ENCODE results near the gene ANO4.

ANO4 gene

GRCh38 chr12:101050631-101051030, 256.1 kb downstream of the ANO4 start:
- Histone ChIP-seq H3K14ac (ENCODE audit: low read length) (no peak overlapping the region), H3K27me3 (ENCODE audit: control insufficient read depth in 3 of 3, insufficient read depth in 3 of 3, low read depth in 1 of 3, low read length in 3 of 3) (no peaks in the 10 kb centered on the region), H4K8ac (ENCODE audit: low read depth, low read length) (no peak overlapping the region), H3K36me3 (replicated peaks in 1 of 2; ENCODE audit: control insufficient read depth in 2 of 2, insufficient read depth in 2 of 2, low read length in 2 of 2) (no peaks in the 10 kb centered on the region), H3K9me3 (replicated peaks in 1 of 2; ENCODE audit: control insufficient read depth in 2 of 2, insufficient read depth in 1 of 2, low read depth in 1 of 2, low read length in 2 of 2) (no peaks in the 10 kb centered on the region), H3K27ac (replicated peaks; ENCODE audit: low read length) (no peak overlapping the region), H2BK15ac (ENCODE audit: low read length) (no peak overlapping the region), H3K18ac (ENCODE audit: low read length) (no peak overlapping the region), H2BK5ac (ENCODE audit: low read length) (no peak overlapping the region), H3K23ac (ENCODE audit: low read depth, low read length, poor library complexity) (no peak overlapping the region), H3K9ac (ENCODE audit: low read depth, low read length, poor library complexity) (no peak overlapping the region), H2AK5ac (ENCODE audit: low read depth, low read length) (no peak overlapping the region), H4K91ac (ENCODE audit: low read depth, low read length, poor library complexity) (no peak overlapping the region), H2BK12ac (ENCODE audit: low read length) (no peak overlapping the region), H2BK120ac (ENCODE audit: low read depth, low read length) (no peak overlapping the region), H3K4me3 (ENCODE audit: low read length in 2 of 2) (no peak overlapping the region), H3K4me1 (ENCODE audit: control insufficient read depth in 2 of 2, insufficient read depth in 1 of 2, low read depth in 1 of 2, low read length in 2 of 2) (no peaks in the 10 kb centered on the region), H2AFZ (ENCODE audit: low read length) (no peak overlapping the region), H3K79me1 (ENCODE audit: low read depth, low read length) (no peaks in the 10 kb centered on the region), H3K4ac (ENCODE audit: low read length) (no peak overlapping the region), H3K4me2 (ENCODE audit: insufficient read depth, low read length, poor library complexity, severe bottlenecking) (no peak overlapping the region)
- no peak for DNase-seq (ENCODE audit: low spot score)
- no CpG with 5 or more reads among the region's 1 CpG for WGBS, 2 donors (ENCODE audit: extremely low coverage in 2 of 2, insufficient read length in 2 of 2, insufficient replicate concordance in 1 of 2)

GRCh38 chr12:101051151-101051550, 256.6 kb downstream of the ANO4 start:
- Histone ChIP-seq H3K4me3 (ENCODE audit: low read length in 2 of 2) (no peak overlapping the region), H3K4me2 (ENCODE audit: insufficient read depth, low read length, poor library complexity, severe bottlenecking) (no peak overlapping the region), H2AFZ (ENCODE audit: low read length) (no peak overlapping the region), H3K14ac (ENCODE audit: low read length) (no peak overlapping the region), H2BK12ac (ENCODE audit: low read length) (no peak overlapping the region), H2BK5ac (ENCODE audit: low read length) (no peak overlapping the region), H3K18ac (ENCODE audit: low read length) (no peak overlapping the region), H3K36me3 (replicated peaks in 1 of 2; ENCODE audit: control insufficient read depth in 2 of 2, insufficient read depth in 2 of 2, low read length in 2 of 2) (no peaks in the 10 kb centered on the region), H2BK120ac (ENCODE audit: low read depth, low read length) (no peak overlapping the region), H4K8ac (ENCODE audit: low read depth, low read length) (no peak overlapping the region), H3K4me1 (ENCODE audit: control insufficient read depth in 2 of 2, insufficient read depth in 1 of 2, low read depth in 1 of 2, low read length in 2 of 2) (no peaks in the 10 kb centered on the region), H2AK5ac (ENCODE audit: low read depth, low read length) (no peak overlapping the region), H3K9me3 (replicated peaks in 1 of 2; ENCODE audit: control insufficient read depth in 2 of 2, insufficient read depth in 1 of 2, low read depth in 1 of 2, low read length in 2 of 2) (no peaks in the 10 kb centered on the region), H3K4ac (ENCODE audit: low read length) (no peak overlapping the region), H2BK15ac (ENCODE audit: low read length) (no peak overlapping the region), H3K9ac (ENCODE audit: low read depth, low read length, poor library complexity) (no peak overlapping the region), H3K27ac (replicated peaks; ENCODE audit: low read length) (no peak overlapping the region), H4K91ac (ENCODE audit: low read depth, low read length, poor library complexity) (no peak overlapping the region), H3K79me1 (ENCODE audit: low read depth, low read length) (no peaks in the 10 kb centered on the region), H3K27me3 (ENCODE audit: control insufficient read depth in 3 of 3, insufficient read depth in 3 of 3, low read depth in 1 of 3, low read length in 3 of 3) (no peaks in the 10 kb centered on the region), H3K23ac (ENCODE audit: low read depth, low read length, poor library complexity) (no peak overlapping the region)
- DNase-seq (ENCODE audit: low spot score), result no peak

GRCh38 chr12:101051901-101052550, 257.4 kb downstream of the ANO4 start:
- Histone ChIP-seq H2AFZ (ENCODE audit: low read length) (no peak overlapping the region), H3K14ac (ENCODE audit: low read length) (no peak overlapping the region), H3K4ac (ENCODE audit: low read length) (no peak overlapping the region), H4K91ac (ENCODE audit: low read depth, low read length, poor library complexity) (no peak overlapping the region), H3K9me3 (replicated peaks in 1 of 2; ENCODE audit: control insufficient read depth in 2 of 2, insufficient read depth in 1 of 2, low read depth in 1 of 2, low read length in 2 of 2) (no peaks in the 10 kb centered on the region), H3K4me3 (ENCODE audit: low read length in 2 of 2) (no peak overlapping the region), H3K23ac (ENCODE audit: low read depth, low read length, poor library complexity) (no peak overlapping the region), H3K27ac (replicated peaks; ENCODE audit: low read length) (no peak overlapping the region), H3K4me1 (ENCODE audit: control insufficient read depth in 2 of 2, insufficient read depth in 1 of 2, low read depth in 1 of 2, low read length in 2 of 2) (no peaks in the 10 kb centered on the region), H2BK15ac (ENCODE audit: low read length) (no peak overlapping the region), H3K36me3 (replicated peaks in 1 of 2; ENCODE audit: control insufficient read depth in 2 of 2, insufficient read depth in 2 of 2, low read length in 2 of 2) (no peaks in the 10 kb centered on the region), H3K79me1 (ENCODE audit: low read depth, low read length) (no peaks in the 10 kb centered on the region), H2AK5ac (ENCODE audit: low read depth, low read length) (no peak overlapping the region), H2BK12ac (ENCODE audit: low read length) (no peak overlapping the region), H3K18ac (ENCODE audit: low read length) (no peak overlapping the region), H3K27me3 (ENCODE audit: control insufficient read depth in 3 of 3, insufficient read depth in 3 of 3, low read depth in 1 of 3, low read length in 3 of 3) (no peaks in the 10 kb centered on the region), H4K8ac (ENCODE audit: low read depth, low read length) (no peak overlapping the region), H3K9ac (ENCODE audit: low read depth, low read length, poor library complexity) (no peak overlapping the region), H2BK120ac (ENCODE audit: low read depth, low read length) (no peak overlapping the region), H3K4me2 (ENCODE audit: insufficient read depth, low read length, poor library complexity, severe bottlenecking) (no peak overlapping the region), H2BK5ac (ENCODE audit: low read length) (no peak overlapping the region)
- DNase-seq (ENCODE audit: low spot score), result no peak
- WGBS, 2 donors (ENCODE audit: extremely low coverage in 2 of 2, insufficient read length in 2 of 2, insufficient replicate concordance in 1 of 2), result no CpG with 5 or more reads among the region's 8 CpGs

GRCh38 chr12:101053203-101053602, 258.6 kb downstream of the ANO4 start:
- no peak overlapping the region for H3K4me3 ChIP-seq (ENCODE audit: low read length in 2 of 2)
- H3K27ac ChIP-seq (replicated peaks; ENCODE audit: low read length), result no peak overlapping the region
- DNase-seq (ENCODE audit: low spot score), result no peak
- H3K23ac ChIP-seq (ENCODE audit: low read depth, low read length, poor library complexity), result no peak overlapping the region
- H2BK120ac ChIP-seq (ENCODE audit: low read depth, low read length), result no peak overlapping the region
- H4K91ac ChIP-seq (ENCODE audit: low read depth, low read length, poor library complexity), result no peak overlapping the region
- no peak overlapping the region for H2AFZ ChIP-seq (ENCODE audit: low read length)
- H3K4ac ChIP-seq (ENCODE audit: low read length), result no peak overlapping the region
- H3K4me1 ChIP-seq (ENCODE audit: control insufficient read depth in 2 of 2, insufficient read depth in 1 of 2, low read depth in 1 of 2, low read length in 2 of 2), result no peaks in the 10 kb centered on the region
- H3K14ac ChIP-seq (ENCODE audit: low read length), result no peak overlapping the region
- H3K18ac ChIP-seq (ENCODE audit: low read length), result no peak overlapping the region
- H3K36me3 ChIP-seq (replicated peaks in 1 of 2; ENCODE audit: control insufficient read depth in 2 of 2, insufficient read depth in 2 of 2, low read length in 2 of 2), result no peaks in the 10 kb centered on the region
- no peak overlapping the region for H2BK12ac ChIP-seq (ENCODE audit: low read length)
- H2BK15ac ChIP-seq (ENCODE audit: low read length), result no peak overlapping the region
- H3K9ac ChIP-seq (ENCODE audit: low read depth, low read length, poor library complexity), result no peak overlapping the region
- H2AK5ac ChIP-seq (ENCODE audit: low read depth, low read length), result no peak overlapping the region
- H3K27me3 ChIP-seq (ENCODE audit: control insufficient read depth in 3 of 3, insufficient read depth in 3 of 3, low read depth in 1 of 3, low read length in 3 of 3), result no peaks in the 10 kb centered on the region
- H3K9me3 ChIP-seq (replicated peaks in 1 of 2; ENCODE audit: control insufficient read depth in 2 of 2, insufficient read depth in 1 of 2, low read depth in 1 of 2, low read length in 2 of 2), result no peaks in the 10 kb centered on the region
- H3K4me2 ChIP-seq (ENCODE audit: insufficient read depth, low read length, poor library complexity, severe bottlenecking), result no peak overlapping the region
- no peak overlapping the region for H4K8ac ChIP-seq (ENCODE audit: low read depth, low read length)
- no peaks in the 10 kb centered on the region for H3K79me1 ChIP-seq (ENCODE audit: low read depth, low read length)
- no peak overlapping the region for H2BK5ac ChIP-seq (ENCODE audit: low read length)
